GM04503 (cell line): ENCODE data around the gene MAN2C1.

Source experiments
- DNase-seq: peaks from one replicate; pipeline ENCODE4 v3.0.0-alpha.2; 2012; ENCODE audit warnings: low read depth

Gene MAN2C1

GRCh38 chr15:75309711-75310110 is 58.7 kb downstream of the MAN2C1 start:
- DNase-seq = peak; percentile 23

GRCh38 chr15:75307778-75308390 is 60.5 kb downstream of the MAN2C1 start:
- DNase-seq = no peak

GRCh38 chr15:75306188-75306587 is 62.2 kb downstream of the MAN2C1 start:
- DNase-seq = no peak
